Peyer's patch (tissue), 4 donors: ENCODE results near the gene HSPG2. TPM values are rescaled to one million over a fixed set of nuclear protein-coding genes. Genes with fewer than 3 reads are reported as not detected.

Experiments used
- DNase-seq, 3 donors: peaks; one replicate each; pipeline ENCODE4 v3.0.0-alpha.2; 2017 to 2019
- H3K27ac ChIP-seq, 4 donors: fragments of 200-600 bp; sonication (generic); one replicate each; pipeline ENCODE4 v1.5.1; 2016 to 2019
- H3K27me3 ChIP-seq, 2 donors: fragments of 200-600 bp; sonication (generic); one replicate each; pipeline ENCODE4 v1.5.1; 2019
- H3K36me3 ChIP-seq, 3 donors: fragments of 200-600 bp; sonication (generic); one replicate each; pipeline ENCODE4 v1.5.1; 2016 to 2019
- H3K4me1 ChIP-seq, 4 donors: fragments of 200-600 bp; sonication (generic); one replicate each; pipeline ENCODE4 v1.5.1; 2016 to 2019
- H3K4me3 ChIP-seq, 4 donors: fragments of 200-600 bp; sonication (generic); 1 replicate in 3 of 4; 2 replicates in 1 of 4; pipeline ENCODE4 v1.5.1; 2016 to 2019; ENCODE audit warnings: mild to moderate bottlenecking in 1 of 4
- H3K9me3 ChIP-seq, 4 donors: fragments of 200-600 bp; sonication (generic); one replicate each; pipeline ENCODE4 v1.5.1; 2016 to 2019; ENCODE audit warnings: mild to moderate bottlenecking in 1 of 4
- POLR2A ChIP-seq, 2 donors: fragments of 450-650 bp; IDR thresholded peaks; one replicate each; pipeline ENCODE4 v1.5.1; 2017; ENCODE audit warnings: antibody characterized with exemption in 2 of 2, mild to moderate bottlenecking in 2 of 2, moderate library complexity in 2 of 2
- total RNA-seq, 4 donors: library from RNA; depleted of rRNA; stranded (reverse); fragments of >200 nt; gene quantifications; one replicate each; pipeline ENCODE4 v1.1.0, GENCODE V29; 2016
- TF ChIP-seq, protein P1 (sequence below), 6 experiments: fragments of 450-650 bp in 4 of 6; fragments of 200-600 bp in 2 of 6; sonication (generic) in 1 of 6; IDR thresholded peaks; one replicate each; pipeline ENCODE4 v1.5.1; 2017 to 2019; ENCODE audit warnings: antibody characterized with exemption in 6 of 6, mild to moderate bottlenecking in 3 of 6, moderate library complexity in 1 of 6

HSPG2 gene
- total RNA-seq, 4 donors from 2014 or later: 68.7 to 199 (median 122) TPM

DNA sequence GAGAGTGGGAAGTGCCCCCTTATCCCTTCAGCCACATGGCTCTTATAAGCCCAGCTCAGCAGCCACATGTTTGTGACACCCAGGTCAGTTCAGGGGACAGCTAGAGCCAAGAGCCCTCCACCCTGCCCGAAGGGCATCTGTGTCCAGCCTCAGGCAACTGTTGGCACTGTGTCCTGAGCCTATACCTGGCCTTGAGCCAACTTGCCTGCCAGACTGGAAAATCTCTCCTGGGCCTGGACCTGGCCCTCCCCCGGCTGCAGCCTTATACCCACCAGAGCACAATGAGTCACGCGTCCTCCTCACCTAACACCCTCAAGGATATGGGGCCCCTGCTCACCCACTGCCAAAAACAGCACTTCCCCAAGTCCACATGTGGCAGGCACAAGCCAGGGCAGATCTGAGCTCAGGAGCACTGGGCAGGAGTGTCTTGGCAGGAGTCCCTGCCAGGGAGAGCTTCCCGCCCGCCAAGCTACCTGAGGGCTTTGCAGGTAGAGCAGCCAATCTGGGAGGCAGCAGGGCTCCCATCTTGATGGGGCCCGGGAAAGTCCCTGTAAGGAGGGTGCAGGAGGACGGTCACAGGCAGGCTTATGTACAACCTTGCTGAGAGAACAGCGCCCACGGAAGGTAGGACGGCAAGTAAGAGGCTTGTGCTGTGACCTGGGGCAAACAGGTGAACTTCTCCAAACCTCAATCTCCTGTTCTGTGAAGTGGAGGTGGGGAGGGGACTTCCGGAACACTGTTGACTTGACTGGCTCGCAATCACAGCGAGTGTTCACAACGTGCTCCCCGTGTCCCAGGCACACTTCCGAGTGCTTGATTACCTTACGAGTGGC is 19.8 kb upstream of the HSPG2 start:
- H3K4me3 ChIP-seq: no peak overlapping the region
- H3K36me3 ChIP-seq: no peaks in the 10 kb centered on the region
- H3K9me3 ChIP-seq: no peaks in the 10 kb centered on the region
- TF ChIP-seq, protein P1, sequence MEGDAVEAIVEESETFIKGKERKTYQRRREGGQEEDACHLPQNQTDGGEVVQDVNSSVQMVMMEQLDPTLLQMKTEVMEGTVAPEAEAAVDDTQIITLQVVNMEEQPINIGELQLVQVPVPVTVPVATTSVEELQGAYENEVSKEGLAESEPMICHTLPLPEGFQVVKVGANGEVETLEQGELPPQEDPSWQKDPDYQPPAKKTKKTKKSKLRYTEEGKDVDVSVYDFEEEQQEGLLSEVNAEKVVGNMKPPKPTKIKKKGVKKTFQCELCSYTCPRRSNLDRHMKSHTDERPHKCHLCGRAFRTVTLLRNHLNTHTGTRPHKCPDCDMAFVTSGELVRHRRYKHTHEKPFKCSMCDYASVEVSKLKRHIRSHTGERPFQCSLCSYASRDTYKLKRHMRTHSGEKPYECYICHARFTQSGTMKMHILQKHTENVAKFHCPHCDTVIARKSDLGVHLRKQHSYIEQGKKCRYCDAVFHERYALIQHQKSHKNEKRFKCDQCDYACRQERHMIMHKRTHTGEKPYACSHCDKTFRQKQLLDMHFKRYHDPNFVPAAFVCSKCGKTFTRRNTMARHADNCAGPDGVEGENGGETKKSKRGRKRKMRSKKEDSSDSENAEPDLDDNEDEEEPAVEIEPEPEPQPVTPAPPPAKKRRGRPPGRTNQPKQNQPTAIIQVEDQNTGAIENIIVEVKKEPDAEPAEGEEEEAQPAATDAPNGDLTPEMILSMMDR (IDR thresholded peaks at IDR 0.05): no peak
- TF ChIP-seq POLR2A (IDR thresholded peaks at IDR 0.05): no peak
- H3K27ac ChIP-seq: peak overlapping the region; percentile 26 to 58 (median 42)
- no peaks in the 10 kb centered on the region for H3K27me3 ChIP-seq
- peak; percentile 54 to 75 (median 69) for DNase-seq
- H3K4me1 ChIP-seq: peaks cover 0 to 19% (median 8%) of the 10 kb centered on the region in 4 donors

DNA sequence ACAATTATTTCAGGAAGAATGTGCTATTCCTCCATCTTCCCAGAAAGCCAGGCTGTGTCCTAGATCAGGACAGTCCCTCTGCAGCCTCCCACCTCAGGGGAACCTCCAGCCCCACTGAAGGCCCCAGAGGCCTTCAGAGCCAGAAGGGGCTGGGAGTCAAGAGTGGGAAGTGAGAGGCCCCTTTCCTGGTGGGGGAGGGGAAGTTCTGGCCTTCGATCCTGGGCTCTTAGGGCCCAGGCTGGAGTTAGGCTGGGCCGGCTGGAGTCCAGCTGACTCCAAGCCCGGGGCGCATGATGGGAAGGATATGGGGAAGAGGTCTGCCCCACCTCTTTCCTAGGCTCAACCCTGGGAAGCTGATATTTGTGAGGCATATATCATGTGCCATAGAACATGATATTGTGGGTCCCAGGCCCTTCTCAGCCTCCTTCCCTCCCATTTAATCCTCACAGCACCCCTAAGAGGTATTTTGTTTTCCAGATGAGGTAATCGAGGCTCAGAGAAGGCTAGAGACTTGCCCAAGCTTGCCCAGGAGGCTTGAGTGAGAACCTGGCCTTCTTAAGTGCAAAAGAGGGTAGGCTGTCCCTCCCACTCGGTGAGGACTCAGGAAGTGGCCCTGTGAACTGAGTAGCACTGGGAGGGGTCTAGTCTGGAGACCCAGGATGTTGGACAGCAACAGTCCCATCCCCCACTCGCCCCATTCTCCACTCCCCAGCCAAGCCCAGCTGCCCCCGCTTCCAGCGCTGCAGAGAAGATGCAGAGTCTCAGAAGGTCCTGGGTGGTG is 18.6 kb upstream of the HSPG2 start:
- H3K9me3 ChIP-seq: no peaks in the 10 kb centered on the region
- peak overlapping the region; percentile 26 to 68 (median 42) for H3K27ac ChIP-seq
- H3K4me3 ChIP-seq: no peak overlapping the region
- peaks cover 0 to 19% (median 8%) of the 10 kb centered on the region in 4 donors for H3K4me1 ChIP-seq
- H3K27me3 ChIP-seq: no peaks in the 10 kb centered on the region
- no peak for DNase-seq
- H3K36me3 ChIP-seq: no peaks in the 10 kb centered on the region
- no peak for TF ChIP-seq POLR2A (IDR thresholded peaks at IDR 0.05)
- TF ChIP-seq, protein P1 (IDR thresholded peaks at IDR 0.05): no peak

DNA sequence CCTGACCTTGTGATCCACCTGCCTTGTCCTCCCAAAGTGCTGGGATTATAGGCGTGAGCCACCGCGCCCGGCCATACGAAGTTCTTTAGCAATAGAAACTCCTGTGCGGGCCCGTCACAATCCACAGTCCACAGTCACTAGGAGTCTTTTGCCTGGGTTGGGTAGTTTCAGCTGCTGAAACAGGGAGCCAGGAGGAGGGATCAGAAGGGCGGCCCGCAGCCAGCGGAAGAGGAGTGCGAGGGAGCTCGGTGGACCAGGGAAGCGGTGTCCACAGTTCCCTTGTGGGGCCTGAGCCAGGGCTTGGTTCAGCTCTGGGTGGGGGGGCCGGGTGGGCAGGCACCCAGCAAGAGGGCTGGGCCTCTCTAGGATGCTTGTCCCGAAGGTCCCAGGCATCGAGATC is 17.9 kb upstream of the HSPG2 start:
- peak overlapping the region in 3 of 4 donors; percentile 32 to 68 (median 49) for H3K27ac ChIP-seq
- no peaks in the 10 kb centered on the region for H3K9me3 ChIP-seq
- H3K36me3 ChIP-seq: no peaks in the 10 kb centered on the region
- TF ChIP-seq, protein P1 (IDR thresholded peaks at IDR 0.05): no peak
- no peak for TF ChIP-seq POLR2A (IDR thresholded peaks at IDR 0.05)
- H3K4me1 ChIP-seq: peaks cover 0 to 19% (median 8%) of the 10 kb centered on the region in 4 donors
- H3K27me3 ChIP-seq: no peaks in the 10 kb centered on the region
- no peak overlapping the region for H3K4me3 ChIP-seq
- no peak for DNase-seq

- TF ChIP-seq, protein P1 (IDR thresholded peaks at IDR 0.05): no peak
- TF ChIP-seq POLR2A (IDR thresholded peaks at IDR 0.05): no peak
- no peak overlapping the region for H3K27ac ChIP-seq
- DNase-seq: no peak
- peaks cover 0 to 19% (median 8%) of the 10 kb centered on the region in 4 donors for H3K4me1 ChIP-seq
- no peaks in the 10 kb centered on the region for H3K27me3 ChIP-seq
- H3K9me3 ChIP-seq: no peaks in the 10 kb centered on the region
- H3K36me3 ChIP-seq: no peaks in the 10 kb centered on the region
- H3K4me3 ChIP-seq: no peak overlapping the region
These were observed 15.8 kb upstream of the HSPG2 start for GRCh38 chr1:21952786-21953520.

- H3K27me3 ChIP-seq: no peaks in the 10 kb centered on the region
- H3K36me3 ChIP-seq: no peaks in the 10 kb centered on the region
- DNase-seq: no peak
- TF ChIP-seq POLR2A (IDR thresholded peaks at IDR 0.05): no peak
- TF ChIP-seq, protein P1 (IDR thresholded peaks at IDR 0.05): no peak
- peaks cover 0 to 6% (median under 1%) of the 10 kb centered on the region in 4 donors for H3K4me1 ChIP-seq
- H3K4me3 ChIP-seq: no peak overlapping the region
- H3K9me3 ChIP-seq: no peaks in the 10 kb centered on the region
- no peak overlapping the region for H3K27ac ChIP-seq
These were observed 14.2 kb upstream of the HSPG2 start for GRCh38 chr1:21951226-21951870.
